HEK293 (cell line): ENCODE measurements around the gene ZNF236.

Experiments
- CTCF ChIA-PET: fragments of 350-600 bp; formaldehyde crosslinking; extraction: SDS; loops from one replicate; lab custom pipeline; 2021; ENCODE audit warnings: antibody characterized with exemption; lab: Yijun Ruan, JAX
- POLR2A ChIA-PET: fragments of 300-600 bp; formaldehyde crosslinking; extraction: SDS; loops from one replicate; lab custom pipeline; 2020; ENCODE audit warnings: antibody characterized with exemption, inconsistent platforms; lab: Yijun Ruan, JAX
- H3K27ac ChIP-seq: fragments of 200-500 bp; sonication (Bioruptor generic); 2 replicates; pipeline ENCODE4 v1.5.1; 2014; ENCODE audit warnings: low read depth, low read length, control low read depth, inconsistent platforms; ENCODE audit errors: extremely low read depth
- H3K36me3 ChIP-seq, 2 experiments: fragments of 200-500 bp in 1 of 2; sonication (Bioruptor generic) in 1 of 2; 1 replicate in 1 of 2; 2 replicates in 1 of 2; pipeline ENCODE4 v1.5.1; 2014 to 2017; ENCODE audit warnings: inconsistent platforms in 2 of 2, low read length in 2 of 2; ENCODE audit not compliant: control insufficient read depth in 2 of 2, insufficient read depth in 1 of 2
- H3K4me1 ChIP-seq: fragments of 200-500 bp; sonication (Bioruptor generic); 2 replicates; pipeline ENCODE4 v1.5.1; 2014; ENCODE audit warnings: mild to moderate bottlenecking, low read length, inconsistent platforms; ENCODE audit not compliant: control insufficient read depth, insufficient read depth
- H3K4me3 ChIP-seq: 2 replicates; pipeline ENCODE4 v1.5.1; 2011; ENCODE audit warnings: low read depth, mild to moderate bottlenecking, control low read depth, low read length, moderate library complexity
- H3K9me3 ChIP-seq: fragments of 200-500 bp; sonication (Bioruptor generic); 2 replicates; pipeline ENCODE4 v1.5.1; 2014; ENCODE audit warnings: low read depth, low read length, inconsistent platforms; ENCODE audit not compliant: control insufficient read depth, insufficient read depth
- AEBP2 ChIP-seq: fragments of 450-650 bp; formaldehyde crosslinking; IDR thresholded peaks from 2 replicates; pipeline ENCODE4 v1.5.1; 2016; ENCODE audit warnings: missing biosample characterization, missing genetic modification characterization, borderline replicate concordance
- BCL11A ChIP-seq: fragments of 450-650 bp; formaldehyde crosslinking; IDR thresholded peaks from 2 replicates; pipeline ENCODE4 v1.5.1; 2016; ENCODE audit warnings: low read depth, missing biosample characterization, missing genetic modification characterization
- GLI2 ChIP-seq: fragments of 450-650 bp; formaldehyde crosslinking; IDR thresholded peaks from 2 replicates; pipeline ENCODE4; 2017; ENCODE audit warnings: missing biosample characterization, missing genetic modification characterization, low read depth, borderline replicate concordance
- PRDM6 ChIP-seq: fragments of 450-650 bp; formaldehyde crosslinking; IDR thresholded peaks from 2 replicates; pipeline ENCODE4 v1.5.1; 2017; ENCODE audit warnings: missing biosample characterization, missing genetic modification characterization
- TCF7L2 ChIP-seq: IDR thresholded peaks from 2 replicates; pipeline ENCODE4 v1.6.1; 2011; ENCODE audit warnings: low read depth, mild to moderate bottlenecking, inconsistent platforms, low read length, moderate library complexity, borderline replicate concordance
- ZBTB48 ChIP-seq: fragments of 450-650 bp; formaldehyde crosslinking; IDR thresholded peaks from 2 replicates; pipeline ENCODE4 v1.5.1; 2016; ENCODE audit warnings: missing biosample characterization, missing genetic modification characterization
- ZFHX2 ChIP-seq: fragments of 450-650 bp; formaldehyde crosslinking; conservative IDR thresholded peaks from 2 replicates; pipeline ENCODE4 v1.5.1; 2016; ENCODE audit warnings: missing biosample characterization, missing genetic modification characterization
- ZNF114 ChIP-seq: fragments of 450-650 bp; formaldehyde crosslinking; IDR thresholded peaks from 2 replicates; pipeline ENCODE4 v1.5.0; 2017; ENCODE audit warnings: missing biosample characterization, missing genetic modification characterization
- ZNF155 ChIP-seq: fragments of 450-650 bp; formaldehyde crosslinking; IDR thresholded peaks from 2 replicates; pipeline ENCODE4 v1.5.1; 2016; ENCODE audit warnings: missing biosample characterization, missing genetic modification characterization
- ZNF416 ChIP-seq: fragments of 450-650 bp; formaldehyde crosslinking; IDR thresholded peaks from 2 replicates; pipeline ENCODE4 v1.5.1; 2016; ENCODE audit warnings: missing biosample characterization, missing genetic modification characterization
- ZNF513 ChIP-seq: fragments of 450-650 bp; IDR thresholded peaks from 2 replicates; pipeline ENCODE4 v1.5.1; 2018; ENCODE audit warnings: missing biosample characterization, missing genetic modification characterization
- ZNF580 ChIP-seq: fragments of 450-650 bp; formaldehyde crosslinking; IDR thresholded peaks from 2 replicates; pipeline ENCODE4 v1.5.1; 2016; ENCODE audit warnings: missing biosample characterization, missing genetic modification characterization
- ZNF621 ChIP-seq: fragments of 450-650 bp; formaldehyde crosslinking; IDR thresholded peaks from 2 replicates; pipeline ENCODE4 v1.5.1; 2017; ENCODE audit warnings: missing biosample characterization, missing genetic modification characterization
- ZNF626 ChIP-seq: fragments of 450-650 bp; sonication (Bioruptor Pico); formaldehyde crosslinking; IDR thresholded peaks from 2 replicates; pipeline ENCODE4 v1.5.1; 2018; ENCODE audit warnings: missing biosample characterization, missing genetic modification characterization, inconsistent platforms
- ZNF629 ChIP-seq: fragments of 450-650 bp; formaldehyde crosslinking; IDR thresholded peaks from 2 replicates; pipeline ENCODE4 v1.5.1; 2017; ENCODE audit warnings: missing biosample characterization, missing genetic modification characterization
- ZNF692 ChIP-seq: fragments of 450-650 bp; formaldehyde crosslinking; IDR thresholded peaks from 2 replicates; pipeline ENCODE4 v1.5.1; 2016; ENCODE audit warnings: missing biosample characterization, missing genetic modification characterization
- ZNF704 ChIP-seq: fragments of 450-650 bp; formaldehyde crosslinking; IDR thresholded peaks from 2 replicates; pipeline ENCODE4 v1.5.1; 2016; ENCODE audit warnings: missing biosample characterization, missing genetic modification characterization
- ZNF830 ChIP-seq: fragments of 450-650 bp; IDR thresholded peaks from 2 replicates; pipeline ENCODE4 v1.5.0; 2018; ENCODE audit warnings: missing biosample characterization, missing genetic modification characterization, low read depth, mild to moderate bottlenecking, moderate library complexity

ZNF236 gene

GRCh38 chr18:76925501-76925900 lies 103.1 kb downstream of the ZNF236 start:
- TF ChIP-seq AEBP2 (tag by site-specific recombination) (no peak), ZNF629 (tag by site-specific recombination) (no peak), ZNF114 (no peak), ZNF704 (no peak), ZFHX2 (tag by site-specific recombination) (no peak), GLI2 (tag by site-specific recombination) (no peak), BCL11A (tag by site-specific recombination) (no peak), ZBTB48 (tag by site-specific recombination) (no peak), ZNF626 (tag by site-specific recombination) (no peak), ZNF830 (tag by site-specific recombination) (no peak)
- Histone ChIP-seq H3K4me1 (no peaks in the 10 kb centered on the region), H3K27ac (no peak overlapping the region), H3K4me3 (no peak overlapping the region), H3K36me3 (peaks cover 38 to 87% of the 10 kb centered on the region in 2 experiments), H3K9me3 (no peaks in the 10 kb centered on the region)
- ChIA-PET CTCF (interaction anchor here (0.6 to 1.4 kb wide), 4 partner anchors 16 to 57 kb away, joined by 3 to 7 read pairs (median 4); no protein-coding TSS in a partner anchor), POLR2A (no interaction called here)

- TF ChIP-seq ZNF416 (tag by site-specific recombination) (no peak), PRDM6 (tag by site-specific recombination) (no peak), ZFHX2 (tag by site-specific recombination) (no peak), TCF7L2 (no peak), ZNF513 (tag by site-specific recombination) (no peak), ZNF580 (tag by site-specific recombination) (no peak), ZNF621 (tag by site-specific recombination) (no peak), ZNF155 (tag by site-specific recombination) (no peak), ZNF692 (no peak)
These were observed 104.9 kb downstream of the ZNF236 start for GRCh38 chr18:76927223-76927725.

More at GRCh38 chr18:76927223-76927725, 104.9 kb downstream of the ZNF236 start:
- no peak overlapping the region for H3K27ac ChIP-seq
- ChIA-PET POLR2A (no interaction called here), CTCF (no interaction called here)
- H3K4me1 ChIP-seq = no peaks in the 10 kb centered on the region
- H3K36me3 ChIP-seq = peaks cover 34 to 84% of the 10 kb centered on the region in 2 experiments
- no peak overlapping the region for H3K4me3 ChIP-seq
- no peaks in the 10 kb centered on the region for H3K9me3 ChIP-seq
